Measurements from ENCODE around the gene CIAPIN1.
A peak's percentile ranks its signal among the peaks of the same experiment; 100 is the strongest.
"Not testable (repeated sequence)": the region's sequence is repeated elsewhere in the genome, so short reads cannot be mapped to it uniquely, and the experiment has no call there.

CIAPIN1 gene

GRCh38 chr16:57476546-57477410 is 29.6 kb upstream of the CIAPIN1 start:
- DNase-seq: peak; percentile 26

- DNase-seq: peak; percentile 85
These were observed 28.6 kb upstream of the CIAPIN1 start for GRCh38 chr16:57475711-57476339.

GRCh38 chr16:57474671-57475661 is 27.8 kb upstream of the CIAPIN1 start:
- DNase-seq: peak; percentile 22

- peak; percentile 18 for DNase-seq
These were observed 26.7 kb upstream of the CIAPIN1 start for GRCh38 chr16:57473906-57474305.

GRCh38 chr16:57473176-57473840 is 26.1 kb upstream of the CIAPIN1 start:
- peak; percentile 23 for DNase-seq

GRCh38 chr16:57472665-57473060 is 25.5 kb upstream of the CIAPIN1 start:
- DNase-seq: peak; percentile 22

- DNase-seq: peak; percentile 11
These were observed 24.9 kb upstream of the CIAPIN1 start for GRCh38 chr16:57471852-57472664.

- no peak for DNase-seq
These were observed 24.0 kb upstream of the CIAPIN1 start for GRCh38 chr16:57471209-57471608.

- peak; percentile 10 for DNase-seq
These were observed 23.5 kb upstream of the CIAPIN1 start for GRCh38 chr16:57470711-57471110.

- peak; percentile 16 for DNase-seq
These were observed 22.8 kb upstream of the CIAPIN1 start for GRCh38 chr16:57469917-57470470.

GRCh38 chr16:57469046-57469445 is 21.9 kb upstream of the CIAPIN1 start:
- DNase-seq: peak; percentile 6

- DNase-seq: no peak
These were observed 21.2 kb upstream of the CIAPIN1 start for GRCh38 chr16:57468346-57468745.

GRCh38 chr16:57464523-57464922 is 17.3 kb upstream of the CIAPIN1 start:
- no peak for DNase-seq

- DNase-seq: no peak
These were observed 15.8 kb upstream of the CIAPIN1 start for GRCh38 chr16:57462978-57463362.

GRCh38 chr16:57462209-57462977 is 15.2 kb upstream of the CIAPIN1 start, which contains the start of gene POLR2C:
POLR2C (plus strand) TSS chr16:57462679; CDS start chr16:57462725, 46 bp downstream.
- peak; percentile 96 for DNase-seq

- no peak for DNase-seq
These were observed 4.8 kb upstream of the CIAPIN1 start for GRCh38 chr16:57452021-57452420.

GRCh38 chr16:57446531-57447185 is 527 bp downstream of the CIAPIN1 start:
- peak; percentile 47 for DNase-seq

GRCh38 chr16:57445510-57445909 is 1.7 kb downstream of the CIAPIN1 start:
- no peak for DNase-seq

GRCh38 chr16:57444711-57445110 is 2.5 kb downstream of the CIAPIN1 start:
- DNase-seq: no peak

- DNase-seq: not testable (repeated sequence)
These were observed 6.6 kb downstream of the CIAPIN1 start for GRCh38 chr16:57440551-57440950.

All from stimulated activated CD8-positive, alpha-beta memory T cell treated with anti-CD3 and anti-CD28 coated beads, Interleukin-4, amount 100 ng/mL, for 48 hours (primary cell).